Lower leg skin (tissue), 4 donors: ENCODE results near the gene CCDC184. TPM values are rescaled to one million over a fixed set of nuclear protein-coding genes. Genes with fewer than 3 reads are reported as not detected.
"Not testable (repeated sequence)": the region's sequence is repeated elsewhere in the genome, so short reads cannot be mapped to it uniquely, and the experiment has no call there.

Source experiments
- DNase-seq, 2 donors: peaks; one replicate each; pipeline ENCODE4 v3.0.0-alpha.2; 2019; ENCODE audit warnings: low spot score in 2 of 2
- H3K4me3 ChIP-seq: fragments of 200-600 bp; sonication (generic); 2 replicates; pipeline ENCODE4 v1.5.1; 2017; ENCODE audit warnings: mild to moderate bottlenecking, low read depth; ENCODE audit not compliant: poor library complexity, severe bottlenecking
- CTCF ChIP-seq, 3 donors: fragments of 450-650 bp; IDR thresholded peaks; one replicate each; pipeline ENCODE4 v1.5.1; 2016; ENCODE audit warnings: antibody characterized with exemption in 3 of 3, mild to moderate bottlenecking in 3 of 3, moderate library complexity in 2 of 3
- POLR2A ChIP-seq, 2 donors: fragments of 450-650 bp; IDR thresholded peaks; one replicate each; pipeline ENCODE4 v1.6.1; 2016 to 2017; ENCODE audit warnings: antibody characterized with exemption in 2 of 2, mild to moderate bottlenecking in 1 of 2, moderate library complexity in 1 of 2
- WGBS, 2 donors: methylation state at CpG; one replicate each; pipeline ENCODE4 v1.1.5; 2018; 5-methylcytosine and 5-hydroxymethylcytosine counted together
- intact Hi-C: fragments of 100-400 bp; cut with DNase I; formaldehyde crosslinking; loops from one replicate; pipeline ENCODE4 v1.15.0; 2023; ENCODE audit warnings: low total_unique reads
- total RNA-seq, 4 donors: library from RNA; depleted of rRNA; stranded (reverse); fragments of >200 nt; gene quantifications; one replicate each; pipeline ENCODE4 v1.1.0, GENCODE V29; 2016

CCDC184 gene
- total RNA-seq, 4 donors from 2014 or later: 0.13 to 0.36 (median 0.22) TPM; not detected in 1

GRCh38 chr12:48151103-48151771, 32.2 kb upstream of the CCDC184 start:
- WGBS, 2 donors: 61 to 81% methylated on average over 2 of the region's 2 CpGs
- TF ChIP-seq POLR2A (IDR thresholded peaks at IDR 0.05): no peak
- TF ChIP-seq CTCF (IDR thresholded peaks at IDR 0.05): no peak
- no peak overlapping the region for H3K4me3 ChIP-seq
- intact Hi-C loops: no loop called here
- no peak for DNase-seq

GRCh38 chr12:48155786-48156185, 27.7 kb upstream of the CCDC184 start:
- DNase-seq, H3K4me3 ChIP-seq, intact Hi-C loops: not testable (repeated sequence)
- 96 to 97% methylated on average over 5 of the region's 5 CpGs for WGBS, 2 donors

GRCh38 chr12:48156652-48157017, 26.8 kb upstream of the CCDC184 start:
- peak overlapping the region; percentile 61 for H3K4me3 ChIP-seq
- intact Hi-C loops: no loop called here
- no peak for DNase-seq
- no peak for TF ChIP-seq CTCF (IDR thresholded peaks at IDR 0.05)
- no peak for TF ChIP-seq POLR2A (IDR thresholded peaks at IDR 0.05)
- 22 to 28% methylated on average over 8 of the region's 8 CpGs for WGBS, 2 donors

- intact Hi-C loops: no loop called here
- peak; percentile 98 to 100 for DNase-seq
- TF ChIP-seq CTCF (IDR thresholded peaks at IDR 0.05): no peak
- TF ChIP-seq POLR2A (IDR thresholded peaks at IDR 0.05): no peak
- peak within 1 kb of the TSS; percentile 61 for H3K4me3 ChIP-seq
- WGBS, 2 donors: 1% methylated on average over 55 to 56 of the region's 56 CpGs
Observed at GRCh38 chr12:48157018-48157888, 26.2 kb upstream of the CCDC184 start, which contains the start of gene ASB8. ASB8 (minus strand) TSS chr12:48157515; CDS start chr12:48153496, 4,019 bp downstream.

GRCh38 chr12:48157889-48158370, 25.5 kb upstream of the CCDC184 start:
- TF ChIP-seq CTCF (IDR thresholded peaks at IDR 0.05) (no peak), POLR2A (IDR thresholded peaks at IDR 0.05) (no peak)
- intact Hi-C loops: no loop called here
- DNase-seq: no peak
- H3K4me3 ChIP-seq: no peak overlapping the region
- WGBS, 2 donors: 57 to 64% methylated on average over 3 of the region's 3 CpGs

GRCh38 chr12:48160046-48160445, 23.4 kb upstream of the CCDC184 start:
- intact Hi-C loops: no loop called here
- no peak for TF ChIP-seq CTCF (IDR thresholded peaks at IDR 0.05)
- TF ChIP-seq POLR2A (IDR thresholded peaks at IDR 0.05): no peak

More at GRCh38 chr12:48160046-48160445, 23.4 kb upstream of the CCDC184 start:
- 74 to 75% methylated on average over 5 of the region's 5 CpGs for WGBS, 2 donors
- H3K4me3 ChIP-seq: no peak overlapping the region
- no peak for DNase-seq
